ENCODE data around the gene C1QTNF6.
"Not testable (repeated sequence)": the region's sequence is repeated elsewhere in the genome, so short reads cannot be mapped to it uniquely, and the experiment has no call there.

Gene C1QTNF6

GRCh38 chr22:37172266-37173245, 15.5 kb downstream of the C1QTNF6 start:
- H3K4me3 ChIP-seq (ENCODE audit: low read depth, low read length), result no peak overlapping the region
- no peak for TF ChIP-seq CTCF (IDR thresholded peaks at IDR 0.05; ENCODE audit: borderline replicate concordance, insufficient read depth, low read depth, low read length)

GRCh38 chr22:37171662-37172061, 16.4 kb downstream of the C1QTNF6 start:
- H3K4me3 ChIP-seq (ENCODE audit: low read depth, low read length), result no peak overlapping the region
- no peak for TF ChIP-seq CTCF (IDR thresholded peaks at IDR 0.05; ENCODE audit: borderline replicate concordance, insufficient read depth, low read depth, low read length)

- not testable (repeated sequence) for H3K4me3 ChIP-seq (ENCODE audit: low read depth, low read length)
Observed at GRCh38 chr22:37170689-37171405, 17.2 kb downstream of the C1QTNF6 start.

- no peak for TF ChIP-seq CTCF (IDR thresholded peaks at IDR 0.05; ENCODE audit: borderline replicate concordance, insufficient read depth, low read depth, low read length)
- no peak overlapping the region for H3K4me3 ChIP-seq (ENCODE audit: low read depth, low read length)
Observed at GRCh38 chr22:37169947-37170688, 17.9 kb downstream of the C1QTNF6 start.

GRCh38 chr22:37169406-37169805, 18.6 kb downstream of the C1QTNF6 start:
- no peak overlapping the region for H3K4me3 ChIP-seq (ENCODE audit: low read depth, low read length)
- no peak for TF ChIP-seq CTCF (IDR thresholded peaks at IDR 0.05; ENCODE audit: borderline replicate concordance, insufficient read depth, low read depth, low read length)

GRCh38 chr22:37167981-37168647, 19.9 kb downstream of the C1QTNF6 start:
- H3K4me3 ChIP-seq (ENCODE audit: low read depth, low read length), result no peak overlapping the region
- TF ChIP-seq CTCF (IDR thresholded peaks at IDR 0.05; ENCODE audit: borderline replicate concordance, insufficient read depth, low read depth, low read length), result no peak
